ENCODE data around the gene ADGRD2.

The ADGRD2 gene

DNA sequence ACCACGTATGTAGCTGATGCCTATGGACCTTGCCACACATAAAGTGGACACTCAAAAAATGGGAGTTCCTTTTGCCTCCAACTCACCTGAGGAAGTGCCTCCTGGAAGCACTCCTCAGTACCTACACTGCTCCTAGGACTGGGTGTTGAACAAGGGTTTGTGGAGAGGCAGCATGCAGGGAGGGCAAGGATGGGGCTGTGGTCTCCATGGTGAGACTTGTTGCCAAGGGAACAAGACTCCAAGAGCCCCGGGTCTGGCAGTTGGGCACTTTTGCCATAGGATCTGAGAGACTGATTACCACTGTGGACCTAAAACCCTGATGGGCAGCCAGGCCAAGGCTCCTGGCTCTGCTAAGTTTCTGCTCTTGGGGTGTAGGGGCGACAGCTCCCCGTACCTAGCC, 63.9 kb downstream of the ADGRD2 start:
- no peak for DNase-seq

DNA sequence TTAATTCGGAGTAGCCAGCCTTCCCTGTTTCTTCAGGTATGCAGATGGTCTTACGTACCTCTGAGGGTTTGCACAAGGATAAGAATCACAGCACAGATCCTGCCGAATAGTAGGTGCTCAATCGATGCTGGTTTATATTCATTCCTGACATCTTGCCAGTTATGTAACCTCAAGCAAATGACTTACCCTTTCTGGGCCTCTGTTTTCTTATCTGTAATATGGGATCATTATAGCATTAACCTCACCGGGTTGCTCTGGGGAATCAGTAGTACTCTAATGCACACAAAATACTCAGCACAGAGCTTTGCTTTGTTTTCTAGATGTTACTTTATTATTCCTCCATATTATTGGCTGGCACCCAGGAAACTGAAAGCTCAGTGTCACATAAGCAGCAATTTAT, 64.6 kb downstream of the ADGRD2 start:
- no peak for DNase-seq

DNA sequence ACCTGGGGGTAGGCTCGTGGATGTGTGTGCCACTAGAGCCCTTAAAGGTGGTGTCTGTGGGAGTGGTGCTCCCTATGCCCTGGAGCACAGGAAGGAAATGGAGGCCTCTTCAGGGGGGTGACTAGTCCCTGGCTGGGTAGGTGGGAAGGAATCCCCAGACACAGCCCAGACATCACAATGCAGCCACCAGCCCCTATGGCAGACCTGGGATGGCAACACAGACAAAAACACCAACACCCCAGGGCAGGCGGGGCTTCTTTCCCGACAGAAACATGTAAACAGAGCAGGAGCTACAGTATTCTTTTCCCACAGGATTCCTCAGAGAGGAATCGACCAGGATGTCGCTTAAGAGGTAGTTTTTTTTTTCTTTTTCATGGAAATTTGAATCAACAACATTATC, 67.3 kb downstream of the ADGRD2 start:
- DNase-seq, result no peak

DNA sequence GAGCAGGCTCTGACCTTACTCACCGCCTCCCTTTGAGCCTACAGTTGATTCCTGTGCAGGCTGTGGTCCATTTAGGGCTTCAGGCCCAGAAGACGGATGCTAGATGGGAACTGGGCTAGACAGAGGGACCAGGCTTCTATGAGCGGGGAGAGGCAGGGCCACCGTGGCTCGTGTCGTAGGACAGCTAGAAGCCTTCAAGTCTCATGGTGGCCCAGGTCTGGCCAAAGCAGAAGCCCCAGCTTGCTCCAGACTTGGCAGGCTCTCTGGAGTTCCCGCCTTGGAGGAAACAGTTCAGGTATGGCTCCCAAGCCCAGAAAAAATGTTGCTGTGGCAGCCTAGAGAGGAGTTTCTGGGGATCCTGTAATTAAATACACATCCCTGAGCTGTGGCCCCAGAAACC, 67.9 kb downstream of the ADGRD2 start:
- DNase-seq, result no peak

DNA sequence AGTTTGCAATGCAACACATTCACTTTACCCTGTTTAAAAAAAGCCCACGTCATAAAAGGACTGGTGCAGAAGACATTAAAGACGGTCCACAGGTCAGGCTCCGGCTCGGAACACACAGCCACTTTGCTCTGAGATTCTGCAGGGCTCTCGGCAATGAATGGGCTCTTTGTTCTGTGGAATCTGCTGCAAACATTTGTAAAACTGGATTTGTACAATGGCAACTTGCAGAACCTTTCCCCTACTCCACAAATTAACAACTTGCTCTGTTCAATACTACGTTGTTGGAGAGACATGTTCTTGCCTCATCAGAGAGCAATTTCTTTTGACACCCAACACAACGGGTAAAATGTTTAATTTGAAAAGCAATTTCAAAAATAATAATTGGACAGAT, 70.0 kb downstream of the ADGRD2 start:
- DNase-seq, result no peak

DNA sequence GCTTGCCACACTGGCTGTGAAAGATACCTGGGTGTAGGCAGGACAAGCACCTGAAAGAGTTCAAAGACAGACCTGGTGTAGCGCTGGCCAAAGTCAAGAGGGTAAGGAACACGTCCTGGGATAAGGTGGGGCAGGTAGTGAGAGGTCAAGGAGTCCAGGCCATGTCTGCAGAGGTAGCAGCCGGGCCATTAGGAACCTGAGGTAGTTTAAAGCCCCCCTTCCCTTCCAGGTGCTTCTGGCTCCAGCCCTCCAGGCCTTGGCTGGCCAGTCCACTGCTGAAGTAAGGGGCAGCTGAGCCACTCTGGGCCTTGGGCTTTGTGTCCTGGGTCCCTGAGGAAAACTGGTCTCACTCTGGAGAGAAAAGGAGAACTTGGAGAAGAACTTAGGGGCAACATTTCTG, 70.9 kb downstream of the ADGRD2 start:
- DNase-seq, result no peak

DNA sequence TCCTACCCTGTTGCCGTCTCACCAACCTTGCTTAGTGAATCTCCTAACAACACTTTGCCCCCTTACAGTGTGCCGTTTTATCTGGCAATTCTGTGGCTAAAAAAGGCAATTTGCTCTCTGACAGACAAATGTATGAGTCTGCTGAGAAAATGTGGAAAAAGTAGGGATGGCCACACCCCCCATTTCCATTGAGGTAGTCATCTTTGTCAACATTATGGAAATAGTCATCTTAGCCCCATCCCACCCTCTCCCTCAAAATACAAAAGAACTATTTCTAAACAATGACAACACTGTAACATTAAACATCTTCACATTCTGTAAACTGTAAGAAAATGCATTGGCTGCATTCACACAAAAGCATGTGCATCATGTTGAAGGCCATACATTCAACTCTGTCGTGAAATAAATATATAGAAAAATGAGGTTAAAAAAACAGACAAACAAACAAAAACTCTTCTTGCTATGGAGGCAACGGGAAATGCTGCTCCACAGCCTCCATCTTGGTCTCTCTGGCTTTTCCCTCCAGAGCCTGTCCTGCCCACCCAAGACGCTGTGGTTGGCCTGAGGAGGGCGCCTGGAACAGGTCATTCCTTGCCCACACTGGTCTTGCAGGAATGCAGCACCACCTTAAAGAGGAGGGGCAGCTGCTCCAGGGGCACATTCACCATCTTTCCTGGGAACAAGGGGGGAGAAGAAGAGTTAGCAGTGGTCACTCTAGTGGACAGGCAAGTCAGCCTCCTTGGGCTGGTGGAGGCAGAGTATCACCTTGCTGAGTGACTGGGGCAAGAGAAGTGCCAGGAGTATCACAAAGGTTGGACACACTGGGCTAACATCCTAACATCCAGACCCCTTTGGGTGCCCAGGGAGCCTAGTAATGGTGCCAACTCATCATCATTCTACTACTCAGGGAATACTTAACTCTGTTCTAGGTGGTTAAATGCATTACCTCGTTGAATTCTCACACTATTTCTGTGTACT, 72.2 kb downstream of the ADGRD2 start:
- DNase-seq, result no peak

DNA sequence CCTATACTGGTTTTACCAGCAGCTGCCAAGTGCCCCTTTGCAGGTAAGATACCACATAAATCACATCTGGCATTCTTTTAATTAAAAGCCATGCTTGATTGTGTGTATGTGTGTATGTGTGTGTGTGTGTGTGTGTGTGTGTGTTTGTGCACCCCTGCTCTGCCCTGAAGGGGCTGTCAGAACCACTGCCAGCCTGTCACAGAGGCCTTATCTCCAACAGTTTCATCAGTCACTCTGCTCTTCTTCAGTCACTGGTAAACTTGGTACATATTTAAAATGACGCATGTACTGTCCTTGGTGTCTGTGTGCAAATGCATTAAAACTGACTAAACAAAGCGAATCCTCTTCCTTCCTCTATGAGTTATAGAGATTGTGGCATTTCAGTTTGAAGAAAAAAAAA, 75.9 kb downstream of the ADGRD2 start:
- no peak for DNase-seq

DNA sequence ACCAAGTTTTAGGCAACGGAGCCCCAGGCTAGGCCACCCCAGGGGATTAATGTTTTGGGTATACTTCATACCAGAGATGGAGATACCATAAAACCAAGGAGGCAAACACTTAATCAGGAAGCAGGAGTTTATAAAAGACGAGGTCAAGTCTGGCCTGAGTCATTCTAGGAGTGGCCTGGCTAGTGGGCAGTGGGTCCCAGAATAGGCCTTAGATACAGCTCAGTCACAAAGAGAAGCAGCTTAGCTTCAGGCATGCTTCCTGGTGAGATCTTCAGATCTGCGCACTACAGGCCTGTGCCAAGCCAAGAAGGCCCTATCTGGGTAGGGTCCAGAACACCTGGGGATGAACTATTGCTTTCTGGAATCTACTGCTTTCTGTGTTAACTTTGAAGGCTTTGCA, 77.5 kb downstream of the ADGRD2 start:
- no peak for DNase-seq

All from NCI-H226 (cell line).